Mucosa of rectum (tissue), 2 donors: ENCODE data around the gene OLFM3.

Source experiments
- H3K27ac ChIP-seq, 2 donors: one replicate each; pipeline ENCODE4 v1.7.0; 2013; ENCODE audit warnings: inconsistent platforms in 2 of 2, low read depth in 2 of 2, low read length in 2 of 2
- H3K27me3 ChIP-seq, 2 donors: one replicate each; pipeline ENCODE4 v1.7.0; 2013; ENCODE audit warnings: low read length in 2 of 2; ENCODE audit not compliant: control insufficient read depth in 2 of 2, insufficient read depth in 2 of 2
- H3K36me3 ChIP-seq, 2 donors: one replicate each; pipeline ENCODE4 v1.7.0; 2013; ENCODE audit warnings: low read length in 2 of 2; ENCODE audit not compliant: control insufficient read depth in 2 of 2, insufficient read depth in 2 of 2
- H3K4me1 ChIP-seq, 2 donors: one replicate each; pipeline ENCODE4 v1.7.0; 2013; ENCODE audit warnings: low read length in 2 of 2, mild to moderate bottlenecking in 1 of 2; ENCODE audit not compliant: control insufficient read depth in 2 of 2, insufficient read depth in 2 of 2
- H3K4me3 ChIP-seq, 2 donors: one replicate each; pipeline ENCODE4 v1.7.0; 2013; ENCODE audit warnings: low read length in 2 of 2
- H3K9ac ChIP-seq, 2 donors: one replicate each; pipeline ENCODE4 v1.7.0; 2013; ENCODE audit warnings: low read length in 2 of 2, low read depth in 1 of 2, mild to moderate bottlenecking in 1 of 2
- H3K9me3 ChIP-seq, 2 donors: one replicate each; pipeline ENCODE4 v1.7.0; 2013; ENCODE audit warnings: low read length in 2 of 2; ENCODE audit not compliant: control insufficient read depth in 2 of 2
- donor health status: healthy.
- donor health status: Normal muscosa, but diverticular disease.

The OLFM3 gene

GRCh38 chr1:101977266-101977665, 19.5 kb downstream of the OLFM3 start:
- Histone ChIP-seq H3K4me1 (no peaks in the 10 kb centered on the region), H3K9me3 (no peaks in the 10 kb centered on the region), H3K36me3 (no peaks in the 10 kb centered on the region), H3K27ac (no peak overlapping the region), H3K4me3 (no peak overlapping the region), H3K27me3 (no peaks in the 10 kb centered on the region), H3K9ac (no peak overlapping the region)

GRCh38 chr1:101976161-101976560, 20.6 kb downstream of the OLFM3 start:
- H3K9ac ChIP-seq: no peak overlapping the region
- no peaks in the 10 kb centered on the region for H3K4me1 ChIP-seq
- no peaks in the 10 kb centered on the region for H3K36me3 ChIP-seq
- H3K27me3 ChIP-seq: no peaks in the 10 kb centered on the region
- H3K9me3 ChIP-seq: no peaks in the 10 kb centered on the region
- H3K4me3 ChIP-seq: no peak overlapping the region
- no peak overlapping the region for H3K27ac ChIP-seq

GRCh38 chr1:101975371-101975770, 21.4 kb downstream of the OLFM3 start:
- Histone ChIP-seq H3K4me1 (no peaks in the 10 kb centered on the region), H3K9ac (no peak overlapping the region), H3K4me3 (no peak overlapping the region), H3K27me3 (peaks cover 0 to 2% of the 10 kb centered on the region in 2 donors), H3K36me3 (no peaks in the 10 kb centered on the region), H3K27ac (no peak overlapping the region), H3K9me3 (no peaks in the 10 kb centered on the region)

GRCh38 chr1:101974599-101975274, 22.0 kb downstream of the OLFM3 start:
- Histone ChIP-seq H3K27ac (no peak overlapping the region), H3K36me3 (no peaks in the 10 kb centered on the region), H3K27me3 (peaks cover 0 to 2% of the 10 kb centered on the region in 2 donors), H3K9me3 (no peaks in the 10 kb centered on the region), H3K4me1 (no peaks in the 10 kb centered on the region), H3K9ac (no peak overlapping the region), H3K4me3 (no peak overlapping the region)

- Histone ChIP-seq H3K4me3 (no peak overlapping the region), H3K27me3 (peaks cover 0 to 2% of the 10 kb centered on the region in 2 donors), H3K27ac (no peak overlapping the region), H3K4me1 (no peaks in the 10 kb centered on the region), H3K9me3 (no peaks in the 10 kb centered on the region), H3K9ac (no peak overlapping the region), H3K36me3 (no peaks in the 10 kb centered on the region)
Measured at GRCh38 chr1:101971304-101971703, 25.4 kb downstream of the OLFM3 start.

GRCh38 chr1:101967871-101968270, 28.9 kb downstream of the OLFM3 start:
- peaks cover 0 to 2% of the 10 kb centered on the region in 2 donors for H3K27me3 ChIP-seq
- H3K9ac ChIP-seq: no peak overlapping the region
- H3K27ac ChIP-seq: no peak overlapping the region
- no peaks in the 10 kb centered on the region for H3K36me3 ChIP-seq
- no peaks in the 10 kb centered on the region for H3K4me1 ChIP-seq
- no peak overlapping the region for H3K4me3 ChIP-seq
- H3K9me3 ChIP-seq: no peaks in the 10 kb centered on the region

- Histone ChIP-seq H3K9me3 (no peaks in the 10 kb centered on the region), H3K9ac (no peak overlapping the region)
Measured at GRCh38 chr1:101965341-101965740, 31.4 kb downstream of the OLFM3 start.

GRCh38 chr1:101964708-101965107, 32.0 kb downstream of the OLFM3 start:
- Histone ChIP-seq H3K9me3 (no peaks in the 10 kb centered on the region), H3K27me3 (no peaks in the 10 kb centered on the region), H3K9ac (no peak overlapping the region), H3K4me3 (no peak overlapping the region), H3K4me1 (no peaks in the 10 kb centered on the region), H3K36me3 (no peaks in the 10 kb centered on the region), H3K27ac (no peak overlapping the region)

More at GRCh38 chr1:101965341-101965740, 31.4 kb downstream of the OLFM3 start:
- Histone ChIP-seq H3K4me3 (no peak overlapping the region), H3K27ac (no peak overlapping the region), H3K36me3 (no peaks in the 10 kb centered on the region), H3K4me1 (no peaks in the 10 kb centered on the region), H3K27me3 (no peaks in the 10 kb centered on the region)

GRCh38 chr1:101960142-101960541, 36.6 kb downstream of the OLFM3 start:
- H3K9ac ChIP-seq: no peak overlapping the region
- no peaks in the 10 kb centered on the region for H3K27me3 ChIP-seq
- no peaks in the 10 kb centered on the region for H3K4me1 ChIP-seq
- H3K9me3 ChIP-seq: no peaks in the 10 kb centered on the region
- H3K36me3 ChIP-seq: no peaks in the 10 kb centered on the region
- H3K4me3 ChIP-seq: no peak overlapping the region
- no peak overlapping the region for H3K27ac ChIP-seq

- H3K27me3 ChIP-seq: no peaks in the 10 kb centered on the region
- no peaks in the 10 kb centered on the region for H3K4me1 ChIP-seq
- no peaks in the 10 kb centered on the region for H3K36me3 ChIP-seq
- H3K4me3 ChIP-seq: no peak overlapping the region
- H3K27ac ChIP-seq: no peak overlapping the region
- no peak overlapping the region for H3K9ac ChIP-seq
- no peaks in the 10 kb centered on the region for H3K9me3 ChIP-seq
Measured at GRCh38 chr1:101959456-101959855, 37.3 kb downstream of the OLFM3 start.
